ENCODE data around the gene PANK3.
"Not testable (repeated sequence)": the region's sequence is repeated elsewhere in the genome, so short reads cannot be mapped to it uniquely, and the experiment has no call there.

The PANK3 gene

GRCh38 chr5:168575391-168576372 is 3.5 kb downstream of the PANK3 start:
- TF ChIP-seq, protein P1, sequence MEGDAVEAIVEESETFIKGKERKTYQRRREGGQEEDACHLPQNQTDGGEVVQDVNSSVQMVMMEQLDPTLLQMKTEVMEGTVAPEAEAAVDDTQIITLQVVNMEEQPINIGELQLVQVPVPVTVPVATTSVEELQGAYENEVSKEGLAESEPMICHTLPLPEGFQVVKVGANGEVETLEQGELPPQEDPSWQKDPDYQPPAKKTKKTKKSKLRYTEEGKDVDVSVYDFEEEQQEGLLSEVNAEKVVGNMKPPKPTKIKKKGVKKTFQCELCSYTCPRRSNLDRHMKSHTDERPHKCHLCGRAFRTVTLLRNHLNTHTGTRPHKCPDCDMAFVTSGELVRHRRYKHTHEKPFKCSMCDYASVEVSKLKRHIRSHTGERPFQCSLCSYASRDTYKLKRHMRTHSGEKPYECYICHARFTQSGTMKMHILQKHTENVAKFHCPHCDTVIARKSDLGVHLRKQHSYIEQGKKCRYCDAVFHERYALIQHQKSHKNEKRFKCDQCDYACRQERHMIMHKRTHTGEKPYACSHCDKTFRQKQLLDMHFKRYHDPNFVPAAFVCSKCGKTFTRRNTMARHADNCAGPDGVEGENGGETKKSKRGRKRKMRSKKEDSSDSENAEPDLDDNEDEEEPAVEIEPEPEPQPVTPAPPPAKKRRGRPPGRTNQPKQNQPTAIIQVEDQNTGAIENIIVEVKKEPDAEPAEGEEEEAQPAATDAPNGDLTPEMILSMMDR (IDR thresholded peaks at IDR 0.05; ENCODE audit: insufficient read depth, low read depth, low read length, missing control alignments): no peak
- no peak overlapping the region for H3K4me3 ChIP-seq (ENCODE audit: low read length)
- no peak for DNase-seq (ENCODE audit: low read depth)

GRCh38 chr5:168574156-168574555 is 5.0 kb downstream of the PANK3 start:
- DNase-seq (ENCODE audit: low read depth); H3K4me3 ChIP-seq (ENCODE audit: low read length): not testable (repeated sequence)

- DNase-seq (ENCODE audit: low read depth); H3K4me3 ChIP-seq (ENCODE audit: low read length): not testable (repeated sequence)
Observed at GRCh38 chr5:168573663-168574062, 5.5 kb downstream of the PANK3 start.

DNA sequence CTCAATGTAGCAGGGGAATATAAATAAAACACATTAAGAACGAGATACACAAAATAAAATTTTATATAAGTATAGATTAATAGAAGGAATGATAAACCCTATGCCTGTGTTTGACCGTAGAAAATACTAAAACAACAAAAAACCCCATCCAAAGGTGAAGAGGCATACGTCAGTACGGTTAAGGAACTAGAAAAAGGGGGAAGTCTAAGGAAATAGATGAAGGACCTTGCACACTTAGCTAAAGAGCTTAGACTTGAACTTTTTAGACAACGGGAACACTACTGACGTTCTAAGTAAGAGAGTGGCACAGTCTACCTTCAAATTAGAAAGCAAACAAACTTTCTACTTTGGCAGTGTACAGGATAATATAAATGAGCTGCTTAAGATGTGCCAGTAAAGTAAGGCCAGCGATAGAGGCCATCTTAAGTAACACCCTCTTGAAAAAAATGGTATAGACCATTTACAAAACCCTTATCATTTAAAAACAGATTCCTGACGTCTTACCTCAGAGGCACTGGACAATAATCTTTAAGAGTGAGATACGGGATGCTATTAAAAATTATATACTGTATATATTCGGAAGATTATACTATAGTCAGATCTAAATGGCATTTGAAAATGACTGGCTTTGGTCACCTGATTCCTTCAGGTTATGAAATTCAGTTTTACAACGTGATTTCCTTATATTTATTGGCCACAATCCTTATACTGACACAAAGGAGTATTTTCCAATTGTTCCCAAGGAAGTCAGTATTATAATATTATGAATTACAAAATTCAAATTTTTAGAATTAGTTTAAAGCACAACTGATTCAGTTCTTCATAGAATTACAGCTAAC is 8.5 kb downstream of the PANK3 start:
- TF ChIP-seq, protein P1 (IDR thresholded peaks at IDR 0.05; ENCODE audit: insufficient read depth, low read depth, low read length, missing control alignments): no peak
- no peak for DNase-seq (ENCODE audit: low read depth)
- no peak overlapping the region for H3K4me3 ChIP-seq (ENCODE audit: low read length)

GRCh38 chr5:168568738-168569137 is 10.4 kb downstream of the PANK3 start:
- no peak overlapping the region for H3K4me3 ChIP-seq (ENCODE audit: low read length)
- DNase-seq (ENCODE audit: low read depth): no peak
- TF ChIP-seq, protein P1 (IDR thresholded peaks at IDR 0.05; ENCODE audit: insufficient read depth, low read depth, low read length, missing control alignments): no peak

- TF ChIP-seq, protein P1 (IDR thresholded peaks at IDR 0.05; ENCODE audit: insufficient read depth, low read depth, low read length, missing control alignments): no peak
- DNase-seq (ENCODE audit: low read depth): no peak
- no peak overlapping the region for H3K4me3 ChIP-seq (ENCODE audit: low read length)
Observed at GRCh38 chr5:168563959-168564358, 15.2 kb downstream of the PANK3 start.

DNA sequence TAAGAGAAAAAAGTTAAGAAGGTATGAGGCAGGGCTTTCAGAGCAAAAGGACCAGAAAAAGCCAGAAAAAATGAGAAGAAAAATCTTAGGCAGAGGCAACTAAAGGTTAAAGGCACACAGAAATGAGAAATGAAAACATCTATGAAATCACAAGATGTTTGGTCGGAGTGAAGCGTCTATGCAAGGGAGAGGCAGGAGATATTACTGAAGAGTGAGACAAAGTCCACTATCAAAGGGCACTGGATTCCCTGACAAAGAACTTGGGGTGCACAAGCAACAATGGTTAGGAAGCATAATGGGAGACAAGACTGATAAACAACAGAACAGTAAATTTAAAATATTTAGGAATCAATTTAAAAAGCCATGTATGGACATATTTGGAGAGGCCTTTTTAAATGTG is 16.9 kb downstream of the PANK3 start:
- H3K4me3 ChIP-seq (ENCODE audit: low read length): no peak overlapping the region
- no peak for DNase-seq (ENCODE audit: low read depth)
- TF ChIP-seq, protein P1 (IDR thresholded peaks at IDR 0.05; ENCODE audit: insufficient read depth, low read depth, low read length, missing control alignments): no peak

All from epithelial cell of esophagus (primary cell).